ENCODE results near the gene BLACAT1.

GRCh38 chr1:205480349-205480985 lies 24.6 kb upstream of the BLACAT1 start:
- TF ChIP-seq POLR2A (IDR thresholded peaks at IDR 0.05), result no peak
- TF ChIP-seq CTCF (IDR thresholded peaks at IDR 0.05), result no peak

All from body of pancreas (tissue), 4 donors.